GM19025 (cell line): Measurements from ENCODE around the gene SUPV3L1.

Experiments
- ATAC-seq: cut with Tn5 transposase; IDR thresholded peaks from one replicate; pipeline ENCODE4 v1.9.1; 2021; ENCODE audit warnings: mild to moderate bottlenecking, low read depth, moderate library complexity; ENCODE audit not compliant: unreplicated experiment

Gene SUPV3L1

DNA sequence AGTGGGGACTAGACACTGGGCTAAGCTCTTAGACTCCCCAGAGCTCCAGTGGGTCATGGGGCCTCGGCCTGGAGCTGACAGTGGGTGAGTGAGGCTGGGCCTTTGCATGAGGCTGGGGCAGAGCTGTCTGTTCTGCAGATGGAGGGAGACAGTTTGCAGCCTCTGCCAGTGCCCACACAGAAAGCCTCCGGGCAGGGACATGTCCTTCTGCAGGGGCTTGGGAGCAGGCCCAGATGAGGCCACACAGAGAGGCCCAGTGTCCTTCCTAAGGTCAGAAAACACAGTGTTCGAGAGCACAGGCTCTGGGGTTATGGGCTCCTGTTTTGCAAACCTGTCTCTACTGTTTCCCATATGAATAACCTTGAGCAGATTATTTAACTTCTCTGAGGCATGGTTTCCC, 73.1 kb downstream of the SUPV3L1 start:
- ATAC-seq: no peak

DNA sequence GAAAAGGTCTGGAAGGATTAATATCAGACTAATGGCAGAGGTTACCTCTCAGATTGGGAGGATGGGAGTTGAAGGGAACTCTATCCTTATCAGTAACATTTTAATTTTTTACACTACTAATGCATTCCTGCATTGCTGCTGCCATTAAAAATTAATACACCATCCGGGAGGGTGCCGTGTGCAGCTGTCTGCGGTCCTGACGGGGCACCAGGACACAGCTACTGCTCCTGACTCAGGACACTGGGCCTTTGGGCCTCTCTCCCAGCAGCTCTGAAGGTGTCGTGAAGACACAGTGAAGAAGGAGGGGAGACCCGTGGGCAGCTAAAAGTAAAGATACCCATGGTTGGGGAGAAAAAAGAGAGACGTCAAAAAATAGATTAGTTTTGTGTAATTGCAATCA, 74.8 kb downstream of the SUPV3L1 start:
- ATAC-seq: no peak
